ENCODE results near the gene EBF4. TPM values are rescaled to one million over a fixed set of nuclear protein-coding genes. Genes with fewer than 3 reads are reported as not detected.

The EBF4 gene
- total and polyA plus RNA-seq, 10 of the 15 experiments (the other 5 are each of a cell fraction or from before 2014, with no cell fraction given), result 0.13 TPM; not detected in 9

DNA sequence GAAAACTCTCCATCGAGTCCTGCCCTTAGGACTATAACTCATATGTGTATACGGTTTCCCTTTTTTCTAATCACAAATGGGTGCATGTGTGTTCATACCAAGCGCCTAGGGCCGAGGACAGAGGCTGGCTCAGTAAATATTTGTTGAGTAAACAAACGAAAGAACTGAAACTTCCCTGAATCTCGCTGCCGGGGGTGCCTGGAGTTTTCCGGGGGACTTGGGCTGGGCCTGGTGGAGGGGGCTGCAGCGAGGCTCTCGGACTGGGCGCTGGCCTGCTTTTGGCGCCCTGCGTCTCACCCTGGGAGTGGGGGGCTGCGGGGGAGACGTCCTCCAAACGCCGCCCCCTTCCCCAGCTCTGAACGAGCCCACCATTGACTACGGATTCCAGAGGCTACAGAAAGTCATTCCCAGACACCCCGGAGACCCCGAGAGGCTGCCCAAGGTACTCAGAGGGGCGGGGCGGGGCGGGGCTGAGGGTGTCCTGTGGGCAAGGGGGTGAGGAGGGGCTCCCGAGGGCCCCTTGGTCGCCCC, 58.8 kb downstream of the EBF4 start:
- Histone ChIP-seq H3K4me3 (no peak overlapping the region), H3K9ac (ENCODE audit: control insufficient read depth, insufficient read depth, low read length) (no peak overlapping the region), H3K27ac (ENCODE audit: control insufficient read depth, insufficient read depth) (no peak overlapping the region), H4K20me1 (ENCODE audit: control insufficient read depth, insufficient read depth) (no peaks in the 10 kb centered on the region), H2AFZ (ENCODE audit: control insufficient read depth, low read depth, low read length) (no peak overlapping the region), H3K79me2 (ENCODE audit: control insufficient read depth, insufficient read depth, low read length) (no peaks in the 10 kb centered on the region), H3K36me3 (ENCODE audit: control insufficient read depth in 2 of 2, insufficient read depth in 2 of 2, low read length in 1 of 2) (no peaks in the 10 kb centered on the region), H3K4me2 (ENCODE audit: control insufficient read depth, insufficient read depth) (no peak overlapping the region; the same call in 1 of the 2 replicates), H3K9me3 (replicated peaks; ENCODE audit: control insufficient read depth, insufficient read depth, low read length) (no peaks in the 10 kb centered on the region; the same call in 2 of the 3 replicates), H3K4me1 (ENCODE audit: control insufficient read depth, insufficient read depth, low read length) (peaks cover 6% of the 10 kb centered on the region), H3K27me3 (replicated peaks in 1 of 2; ENCODE audit: control insufficient read depth in 2 of 2, insufficient read depth in 2 of 2, low read length in 1 of 2) (peaks cover 9 to 12% of the 10 kb centered on the region in 2 experiments)
- WGBS (ENCODE audit: insufficient coverage, insufficient replicate concordance, low lambda C conversion rate, missing lambda C conversion rate), result 26% methylated on average over 20 of the region's 26 CpGs
- ChIA-PET RAD21 (ENCODE audit: unreplicated experiment) (no interaction called here), POLR2A (no interaction called here), SMC1A (ENCODE audit: uncharacterized antibody, unreplicated experiment) (no interaction called here), CTCF (interaction anchor here (2.3 kb wide), 1 partner anchor 11 kb away, joined by 8 read pairs; no protein-coding TSS in a partner anchor)
- intact Hi-C loops (cut with micrococcal nuclease; ENCODE audit: unreplicated experiment) (loop anchor here (5.0 kb wide), 1 partner anchor 251 kb away; no protein-coding TSS in a partner anchor), in situ Hi-C loops (cut with MboI) (no loop called here)
- no peak for FAIRE-seq
- TF ChIP-seq, protein P1, sequence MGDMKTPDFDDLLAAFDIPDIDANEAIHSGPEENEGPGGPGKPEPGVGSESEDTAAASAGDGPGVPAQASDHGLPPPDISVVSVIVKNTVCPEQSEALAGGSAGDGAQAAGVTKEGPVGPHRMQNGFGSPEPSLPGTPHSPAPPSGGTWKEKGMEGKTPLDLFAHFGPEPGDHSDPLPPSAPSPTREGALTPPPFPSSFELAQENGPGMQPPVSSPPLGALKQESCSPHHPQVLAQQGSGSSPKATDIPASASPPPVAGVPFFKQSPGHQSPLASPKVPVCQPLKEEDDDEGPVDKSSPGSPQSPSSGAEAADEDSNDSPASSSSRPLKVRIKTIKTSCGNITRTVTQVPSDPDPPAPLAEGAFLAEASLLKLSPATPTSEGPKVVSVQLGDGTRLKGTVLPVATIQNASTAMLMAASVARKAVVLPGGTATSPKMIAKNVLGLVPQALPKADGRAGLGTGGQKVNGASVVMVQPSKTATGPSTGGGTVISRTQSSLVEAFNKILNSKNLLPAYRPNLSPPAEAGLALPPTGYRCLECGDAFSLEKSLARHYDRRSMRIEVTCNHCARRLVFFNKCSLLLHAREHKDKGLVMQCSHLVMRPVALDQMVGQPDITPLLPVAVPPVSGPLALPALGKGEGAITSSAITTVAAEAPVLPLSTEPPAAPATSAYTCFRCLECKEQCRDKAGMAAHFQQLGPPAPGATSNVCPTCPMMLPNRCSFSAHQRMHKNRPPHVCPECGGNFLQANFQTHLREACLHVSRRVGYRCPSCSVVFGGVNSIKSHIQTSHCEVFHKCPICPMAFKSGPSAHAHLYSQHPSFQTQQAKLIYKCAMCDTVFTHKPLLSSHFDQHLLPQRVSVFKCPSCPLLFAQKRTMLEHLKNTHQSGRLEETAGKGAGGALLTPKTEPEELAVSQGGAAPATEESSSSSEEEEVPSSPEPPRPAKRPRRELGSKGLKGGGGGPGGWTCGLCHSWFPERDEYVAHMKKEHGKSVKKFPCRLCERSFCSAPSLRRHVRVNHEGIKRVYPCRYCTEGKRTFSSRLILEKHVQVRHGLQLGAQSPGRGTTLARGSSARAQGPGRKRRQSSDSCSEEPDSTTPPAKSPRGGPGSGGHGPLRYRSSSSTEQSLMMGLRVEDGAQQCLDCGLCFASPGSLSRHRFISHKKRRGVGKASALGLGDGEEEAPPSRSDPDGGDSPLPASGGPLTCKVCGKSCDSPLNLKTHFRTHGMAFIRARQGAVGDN (IDR thresholded peaks at IDR 0.05), result no peak
- no peak for TF ChIP-seq POLR2AphosphoS5 (IDR thresholded peaks at IDR 0.05; ENCODE audit: low read length)
- peak; percentile 50 for TF ChIP-seq SUZ12 (IDR thresholded peaks at IDR 0.05; ENCODE audit: unreplicated experiment)
- no peak for TF ChIP-seq BACH1 (IDR thresholded peaks at IDR 0.05; ENCODE audit: borderline replicate concordance)
- BruUV-seq (replicated peaks), result no TSS peak
- DNase-seq (ENCODE audit: low read depth, low spot score), result no peak
- no peak; the same call in 2 of the 3 replicates for ATAC-seq

All from GM12878 (cell line).